OCI-LY3 (cell line): Measurements from ENCODE around the gene AVP.

ENCODE experiments used
- H2AFZ ChIP-seq: fragments of 200-600, 300-600 bp; shearing (Covaris generic); 2 replicates; pipeline ENCODE4 v1.6.0; 2014; ENCODE audit warnings: antibody characterized with exemption, low read depth, low read length
- H3K27ac ChIP-seq: fragments of 200-600, 300-600 bp; sonication (generic); 2 replicates; pipeline ENCODE4 v1.5.1; 2014; ENCODE audit warnings: mild to moderate bottlenecking, low read length, moderate library complexity, mixed read lengths
- H3K27me3 ChIP-seq: fragments of 200-600, 300-600 bp; sonication (generic); 2 replicates; pipeline ENCODE4 v1.6.1; 2014; ENCODE audit warnings: low read depth, low read length, mixed read lengths
- H3K36me3 ChIP-seq: fragments of 200-600, 300-600 bp; sonication (generic); replicated peaks from 2 replicates; pipeline ENCODE3; 2014; ENCODE audit warnings: low read depth, low read length, mixed read lengths
- H3K4me1 ChIP-seq: fragments of 300-600, 200-600 bp; sonication (generic); 2 replicates; pipeline ENCODE4 v1.6.1; 2014; ENCODE audit warnings: low read length, mixed read lengths
- H3K4me2 ChIP-seq: fragments of 200-600, 300-600 bp; sonication (generic); 2 replicates; pipeline ENCODE4 v1.6.1; 2014; ENCODE audit warnings: low read length, mixed read lengths
- H3K4me3 ChIP-seq: fragments of 300-600, 200-600 bp; sonication (generic); 2 replicates; pipeline ENCODE4 v1.5.1; 2014; ENCODE audit warnings: antibody characterized with exemption, mild to moderate bottlenecking, low read length, moderate library complexity
- H3K79me2 ChIP-seq: fragments of 300-600, 200-600 bp; shearing (Covaris generic); 2 replicates; pipeline ENCODE4 v1.6.1; 2014; ENCODE audit warnings: mild to moderate bottlenecking, low read length, mixed read lengths
- H3K9ac ChIP-seq: fragments of 300-600, 200-600 bp; shearing (Covaris generic); 2 replicates; pipeline ENCODE4 v1.6.0; 2014; ENCODE audit warnings: mild to moderate bottlenecking, low read length, moderate library complexity
- H3K9me3 ChIP-seq: fragments of 200-600, 300-600 bp; shearing (Covaris generic); 2 replicates; pipeline ENCODE4 v1.6.1; 2014; ENCODE audit warnings: low read length, mixed read lengths; ENCODE audit not compliant: insufficient read depth
- H4K20me1 ChIP-seq: fragments of 200-600, 300-600 bp; sonication (generic); 2 replicates; pipeline ENCODE4 v1.6.1; 2016; ENCODE audit warnings: low read length, mixed read lengths; ENCODE audit not compliant: insufficient read depth
- EZH2phosphoT487 ChIP-seq: fragments of 200-600 bp; shearing (Covaris generic); IDR thresholded peaks from 2 replicates; pipeline ENCODE4 v1.6.1; 2018; ENCODE audit warnings: antibody characterized with exemption, mixed run types, low read depth
- TF ChIP-seq, protein P1 (sequence below): fragments of 200-600, 300-600 bp; sonication (generic); IDR thresholded peaks from 2 replicates; pipeline ENCODE4 v1.5.1; 2014; ENCODE audit warnings: antibody characterized with exemption, low read length, low read depth

The AVP gene

DNA sequence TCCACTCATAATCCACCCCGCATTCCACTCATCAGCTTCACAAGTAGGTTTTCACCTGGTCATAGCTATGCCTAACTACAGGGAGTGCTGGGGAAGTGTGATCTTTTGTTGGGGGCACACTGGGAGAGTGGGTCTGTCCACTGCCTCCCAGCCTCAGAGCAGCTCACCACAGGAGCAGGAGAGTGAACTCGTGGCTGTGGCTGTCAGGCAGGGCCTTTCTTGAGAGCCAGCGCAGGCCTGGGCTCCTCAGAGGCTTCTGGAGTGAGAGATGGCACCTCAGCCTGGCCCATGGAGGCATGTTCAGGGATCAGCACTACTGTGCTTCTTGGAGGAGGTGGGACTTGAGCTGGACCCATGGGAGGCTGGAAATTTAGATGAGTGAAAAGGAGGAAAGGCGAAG lies 45.1 kb downstream of the AVP start:
- Histone ChIP-seq H3K9ac (no peak overlapping the region), H2AFZ (no peak overlapping the region), H3K9me3 (no peaks in the 10 kb centered on the region), H3K27me3 (no peaks in the 10 kb centered on the region), H3K79me2 (no peaks in the 10 kb centered on the region), H3K36me3 (peaks cover 42% of the 10 kb centered on the region), H4K20me1 (no peaks in the 10 kb centered on the region), H3K4me3 (no peak overlapping the region), H3K27ac (no peak overlapping the region), H3K4me1 (no peaks in the 10 kb centered on the region), H3K4me2 (no peak overlapping the region)
- TF ChIP-seq EZH2phosphoT487: no peak
- TF ChIP-seq, protein P1, sequence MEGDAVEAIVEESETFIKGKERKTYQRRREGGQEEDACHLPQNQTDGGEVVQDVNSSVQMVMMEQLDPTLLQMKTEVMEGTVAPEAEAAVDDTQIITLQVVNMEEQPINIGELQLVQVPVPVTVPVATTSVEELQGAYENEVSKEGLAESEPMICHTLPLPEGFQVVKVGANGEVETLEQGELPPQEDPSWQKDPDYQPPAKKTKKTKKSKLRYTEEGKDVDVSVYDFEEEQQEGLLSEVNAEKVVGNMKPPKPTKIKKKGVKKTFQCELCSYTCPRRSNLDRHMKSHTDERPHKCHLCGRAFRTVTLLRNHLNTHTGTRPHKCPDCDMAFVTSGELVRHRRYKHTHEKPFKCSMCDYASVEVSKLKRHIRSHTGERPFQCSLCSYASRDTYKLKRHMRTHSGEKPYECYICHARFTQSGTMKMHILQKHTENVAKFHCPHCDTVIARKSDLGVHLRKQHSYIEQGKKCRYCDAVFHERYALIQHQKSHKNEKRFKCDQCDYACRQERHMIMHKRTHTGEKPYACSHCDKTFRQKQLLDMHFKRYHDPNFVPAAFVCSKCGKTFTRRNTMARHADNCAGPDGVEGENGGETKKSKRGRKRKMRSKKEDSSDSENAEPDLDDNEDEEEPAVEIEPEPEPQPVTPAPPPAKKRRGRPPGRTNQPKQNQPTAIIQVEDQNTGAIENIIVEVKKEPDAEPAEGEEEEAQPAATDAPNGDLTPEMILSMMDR: no peak

DNA sequence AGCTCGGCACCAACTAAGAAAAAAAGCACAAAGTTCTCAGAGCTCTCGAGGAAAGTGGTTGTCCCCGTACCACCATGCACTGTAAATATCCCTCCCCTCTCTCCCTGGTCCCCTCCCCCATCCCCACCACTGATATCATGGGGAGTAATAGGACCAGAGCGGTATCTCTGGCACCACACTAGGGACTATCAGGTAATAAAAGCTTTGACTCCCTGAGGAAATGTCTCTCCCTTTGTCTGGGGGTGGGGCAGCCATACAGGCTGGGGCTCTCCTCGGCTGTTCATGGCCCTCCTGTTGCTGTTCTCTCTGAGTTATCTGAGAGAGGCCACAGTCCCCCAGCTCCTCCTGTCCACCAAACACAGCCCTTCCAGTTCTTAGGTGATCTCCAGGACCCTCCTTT lies 46.1 kb downstream of the AVP start:
- peaks cover 42% of the 10 kb centered on the region for H3K36me3 ChIP-seq
- no peaks in the 10 kb centered on the region for H3K9me3 ChIP-seq
- H3K27me3 ChIP-seq: no peaks in the 10 kb centered on the region
- H4K20me1 ChIP-seq: no peaks in the 10 kb centered on the region
- TF ChIP-seq EZH2phosphoT487: no peak
- TF ChIP-seq, protein P1: no peak
- no peaks in the 10 kb centered on the region for H3K4me1 ChIP-seq
- H3K27ac ChIP-seq: no peak overlapping the region
- no peak overlapping the region for H2AFZ ChIP-seq
- H3K9ac ChIP-seq: no peak overlapping the region
- no peak overlapping the region for H3K4me2 ChIP-seq
- H3K79me2 ChIP-seq: no peaks in the 10 kb centered on the region
- no peak overlapping the region for H3K4me3 ChIP-seq

DNA sequence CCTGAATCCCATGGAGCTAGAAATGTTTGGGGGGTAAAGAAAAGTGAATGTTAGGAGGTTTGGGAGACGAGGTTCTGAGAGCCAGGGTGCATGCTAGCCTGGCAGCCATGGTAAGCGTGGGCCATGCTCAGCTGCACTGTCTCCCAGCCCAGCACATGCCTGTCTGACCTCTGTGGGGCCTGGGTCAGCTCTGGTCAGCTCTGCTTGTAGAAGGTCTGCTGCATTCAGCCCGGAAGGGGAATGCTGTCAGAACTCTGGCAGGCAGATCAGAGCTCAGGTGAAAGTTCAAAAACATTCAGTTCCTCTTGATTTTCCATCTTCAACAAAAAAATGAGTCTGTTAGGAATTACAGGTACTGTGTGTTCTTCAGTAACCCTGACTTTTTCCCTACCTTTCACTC lies 46.9 kb downstream of the AVP start:
- Histone ChIP-seq H3K79me2 (no peaks in the 10 kb centered on the region), H3K27ac (no peak overlapping the region), H4K20me1 (no peaks in the 10 kb centered on the region), H3K4me3 (no peak overlapping the region), H2AFZ (no peak overlapping the region), H3K27me3 (no peaks in the 10 kb centered on the region), H3K4me1 (no peaks in the 10 kb centered on the region), H3K4me2 (no peak overlapping the region), H3K9me3 (no peaks in the 10 kb centered on the region), H3K9ac (no peak overlapping the region), H3K36me3 (peaks cover 42% of the 10 kb centered on the region)
- TF ChIP-seq EZH2phosphoT487: no peak
- TF ChIP-seq, protein P1: no peak

DNA sequence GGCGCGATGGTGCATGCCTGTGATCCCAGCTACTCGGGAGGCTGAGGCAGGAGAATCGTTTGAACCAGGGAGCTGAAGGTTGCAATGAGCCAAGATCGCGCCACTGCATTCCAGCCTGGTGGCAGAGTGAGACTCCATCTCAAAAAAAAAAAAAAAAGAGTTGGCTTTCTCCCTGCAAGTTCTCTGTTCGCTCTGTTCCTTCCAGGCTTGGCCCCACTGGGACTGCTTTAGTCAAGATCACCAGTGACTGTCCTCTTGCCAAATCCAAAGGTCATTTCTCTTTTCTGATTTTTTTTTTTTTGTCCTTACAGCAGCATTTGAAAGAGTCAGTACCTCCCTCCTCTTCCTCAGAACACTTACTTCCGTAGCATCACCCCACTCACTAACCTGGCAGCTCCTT lies 51.9 kb downstream of the AVP start:
- H3K9me3 ChIP-seq: no peaks in the 10 kb centered on the region
- peaks cover 48% of the 10 kb centered on the region for H3K36me3 ChIP-seq
- H4K20me1 ChIP-seq: no peaks in the 10 kb centered on the region
- no peak for TF ChIP-seq EZH2phosphoT487
- TF ChIP-seq, protein P1: no peak
- no peak overlapping the region for H3K4me3 ChIP-seq
- H3K4me1 ChIP-seq: no peaks in the 10 kb centered on the region
- no peaks in the 10 kb centered on the region for H3K27me3 ChIP-seq
- H3K9ac ChIP-seq: no peak overlapping the region
- no peak overlapping the region for H3K27ac ChIP-seq
- no peak overlapping the region for H3K4me2 ChIP-seq
- no peaks in the 10 kb centered on the region for H3K79me2 ChIP-seq
- H2AFZ ChIP-seq: no peak overlapping the region
